ENCODE data around the gene MUC5B.
A peak's percentile ranks its signal among the peaks of the same experiment; 100 is the strongest.

MUC5B gene

GRCh38 chr11:1192741-1193325, 30.0 kb upstream of the MUC5B start:
- DNase-seq, result peak; percentile 21

GRCh38 chr11:1193326-1194230, 29.3 kb upstream of the MUC5B start:
- DNase-seq, result peak; percentile 18

GRCh38 chr11:1194231-1194976, 28.5 kb upstream of the MUC5B start:
- peak; percentile 21 for DNase-seq

- DNase-seq, result peak; percentile 17
These were observed 27.7 kb upstream of the MUC5B start for GRCh38 chr11:1194977-1195681.

- no peak for DNase-seq
These were observed 27.0 kb upstream of the MUC5B start for GRCh38 chr11:1195682-1196515.

GRCh38 chr11:1196516-1197391, 26.1 kb upstream of the MUC5B start:
- DNase-seq, result peak; percentile 18

- DNase-seq, result peak; percentile 22
These were observed 25.4 kb upstream of the MUC5B start for GRCh38 chr11:1197431-1197885.

- peak; percentile 26 for DNase-seq
These were observed 24.8 kb upstream of the MUC5B start for GRCh38 chr11:1197886-1198560.

GRCh38 chr11:1198561-1199240, 24.2 kb upstream of the MUC5B start:
- DNase-seq, result peak; percentile 25

GRCh38 chr11:1199241-1199750, 23.6 kb upstream of the MUC5B start:
- peak; percentile 26 for DNase-seq

GRCh38 chr11:1199751-1200610, 22.9 kb upstream of the MUC5B start:
- peak; percentile 13 for DNase-seq

- DNase-seq, result peak; percentile 16
These were observed 22.2 kb upstream of the MUC5B start for GRCh38 chr11:1200611-1201191.

- no peak for DNase-seq
These were observed 21.3 kb upstream of the MUC5B start for GRCh38 chr11:1201395-1202153.

- peak; percentile 24 for DNase-seq
These were observed 20.6 kb upstream of the MUC5B start for GRCh38 chr11:1202154-1202775.

GRCh38 chr11:1202776-1203504, 19.9 kb upstream of the MUC5B start:
- peak; percentile 51 for DNase-seq

Measured in left hindlimb (tissue), 1 donor.